OCI-M2 (cell line): ENCODE data around the gene CCP110.

Source experiments
- DNase-seq: peaks from one replicate; lab custom pipeline; 2025; ENCODE audit not compliant: unreplicated experiment; lab: John Stamatoyannopoulos, UW

Gene CCP110, protein sequence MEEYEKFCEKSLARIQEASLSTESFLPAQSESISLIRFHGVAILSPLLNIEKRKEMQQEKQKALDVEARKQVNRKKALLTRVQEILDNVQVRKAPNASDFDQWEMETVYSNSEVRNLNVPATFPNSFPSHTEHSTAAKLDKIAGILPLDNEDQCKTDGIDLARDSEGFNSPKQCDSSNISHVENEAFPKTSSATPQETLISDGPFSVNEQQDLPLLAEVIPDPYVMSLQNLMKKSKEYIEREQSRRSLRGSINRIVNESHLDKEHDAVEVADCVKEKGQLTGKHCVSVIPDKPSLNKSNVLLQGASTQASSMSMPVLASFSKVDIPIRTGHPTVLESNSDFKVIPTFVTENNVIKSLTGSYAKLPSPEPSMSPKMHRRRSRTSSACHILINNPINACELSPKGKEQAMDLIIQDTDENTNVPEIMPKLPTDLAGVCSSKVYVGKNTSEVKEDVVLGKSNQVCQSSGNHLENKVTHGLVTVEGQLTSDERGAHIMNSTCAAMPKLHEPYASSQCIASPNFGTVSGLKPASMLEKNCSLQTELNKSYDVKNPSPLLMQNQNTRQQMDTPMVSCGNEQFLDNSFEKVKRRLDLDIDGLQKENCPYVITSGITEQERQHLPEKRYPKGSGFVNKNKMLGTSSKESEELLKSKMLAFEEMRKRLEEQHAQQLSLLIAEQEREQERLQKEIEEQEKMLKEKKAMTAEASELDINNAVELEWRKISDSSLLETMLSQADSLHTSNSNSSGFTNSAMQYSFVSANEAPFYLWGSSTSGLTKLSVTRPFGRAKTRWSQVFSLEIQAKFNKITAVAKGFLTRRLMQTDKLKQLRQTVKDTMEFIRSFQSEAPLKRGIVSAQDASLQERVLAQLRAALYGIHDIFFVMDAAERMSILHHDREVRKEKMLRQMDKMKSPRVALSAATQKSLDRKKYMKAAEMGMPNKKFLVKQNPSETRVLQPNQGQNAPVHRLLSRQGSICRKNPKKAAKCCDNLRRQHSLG

DNA sequence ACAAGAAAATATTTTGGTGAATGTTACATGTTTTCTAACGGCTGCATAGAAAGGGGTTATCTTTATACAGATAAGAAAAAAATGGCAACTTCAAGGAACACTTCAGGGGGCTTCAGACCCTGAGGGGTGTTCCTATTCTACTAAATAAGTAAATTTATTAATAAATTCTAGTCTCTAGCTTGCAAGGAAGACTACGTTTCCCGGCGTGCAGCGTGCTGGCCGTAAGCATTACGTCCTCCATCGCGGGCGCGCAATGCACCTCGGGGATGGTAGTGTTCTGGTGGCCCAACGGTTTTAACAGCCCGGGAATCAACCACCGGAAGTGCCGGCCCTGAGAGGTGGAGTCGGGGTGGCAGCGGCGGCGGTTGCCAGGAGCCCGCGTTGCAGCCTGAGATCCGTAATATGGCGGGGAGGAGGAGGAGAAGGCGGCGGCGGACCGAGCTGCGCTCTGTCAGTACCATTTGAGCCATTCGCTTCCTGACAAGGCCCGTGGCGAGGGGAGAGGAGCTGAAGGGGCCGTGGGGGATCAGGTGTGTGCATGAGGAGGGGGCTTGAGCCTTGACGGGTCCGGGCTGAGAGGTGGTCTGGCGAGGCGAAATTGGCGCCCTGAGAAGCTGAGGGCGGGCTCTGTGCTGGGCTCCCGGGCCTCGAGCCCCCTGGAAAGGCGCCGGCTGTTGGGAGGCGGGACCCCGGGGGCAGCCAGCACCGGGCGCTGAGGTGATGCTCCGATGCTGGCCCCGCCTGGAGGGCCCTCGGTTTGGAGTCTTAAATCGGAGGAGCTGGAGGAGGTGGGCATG, at the start of gene CCP110:
TSS of gene CCP110 (plus strand) at position 384 of the 797 bp plus-strand sequence. CDS start 3,940 bp downstream, outside the sequence.
- DNase-seq = no peak

DNA sequence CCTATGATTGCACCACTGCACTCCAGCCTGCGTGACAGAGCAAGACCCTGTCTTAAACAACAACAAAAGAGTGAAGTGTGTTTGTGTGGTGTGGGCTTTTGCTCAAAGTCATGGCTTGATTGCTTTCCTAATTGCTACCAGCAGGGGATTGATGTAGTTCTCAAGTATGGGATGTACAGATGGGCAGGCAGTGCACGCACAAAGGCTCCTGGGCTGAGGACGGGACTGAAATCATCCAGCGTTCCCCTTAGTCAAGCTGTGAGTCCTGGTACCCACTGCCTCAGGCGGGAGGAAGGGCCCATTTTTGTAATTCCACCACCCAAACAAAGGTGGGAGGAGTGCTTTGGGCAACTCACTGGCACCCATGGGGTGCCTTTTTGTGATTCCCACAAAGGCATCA, 49.1 kb upstream of the CCP110 start:
- DNase-seq = no peak

DNA sequence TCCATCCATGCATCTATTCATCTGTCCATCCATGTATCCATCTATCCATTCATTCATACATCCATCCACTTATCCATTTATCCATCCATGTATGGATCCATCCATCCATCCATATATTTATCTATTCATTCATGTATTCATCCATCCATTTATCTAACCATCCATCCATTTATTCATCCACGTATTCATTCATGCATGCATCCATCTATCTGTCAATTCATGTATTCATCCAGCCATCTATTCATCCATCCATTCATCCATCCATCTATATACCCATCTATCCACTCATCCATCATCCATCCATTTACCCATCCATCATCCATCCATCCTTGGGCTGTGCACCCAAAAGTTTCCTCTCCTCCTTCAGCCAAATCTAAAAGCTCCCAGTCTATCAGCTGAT, 45.2 kb upstream of the CCP110 start:
- DNase-seq = no peak

DNA sequence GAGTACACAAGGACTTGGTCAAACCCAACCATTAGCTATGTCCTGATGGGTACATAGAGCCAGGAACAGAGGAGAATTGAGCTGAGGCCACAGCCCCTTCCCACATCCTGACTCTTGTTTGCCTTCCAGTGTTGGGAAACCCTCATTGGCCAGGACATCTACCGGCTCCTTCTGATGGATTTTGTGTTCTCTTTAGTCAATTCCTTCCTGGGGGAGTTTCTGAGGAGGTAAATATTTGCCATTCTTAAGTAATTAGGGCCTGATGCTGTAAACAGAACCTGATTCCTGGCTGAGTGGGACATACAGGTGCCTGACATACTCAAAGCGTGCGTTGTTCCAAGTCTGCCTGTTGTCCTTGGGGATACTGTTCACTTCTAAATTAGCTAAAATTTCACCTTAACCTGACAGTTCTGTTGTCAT, 44.4 kb upstream of the CCP110 start:
- no peak for DNase-seq

DNA sequence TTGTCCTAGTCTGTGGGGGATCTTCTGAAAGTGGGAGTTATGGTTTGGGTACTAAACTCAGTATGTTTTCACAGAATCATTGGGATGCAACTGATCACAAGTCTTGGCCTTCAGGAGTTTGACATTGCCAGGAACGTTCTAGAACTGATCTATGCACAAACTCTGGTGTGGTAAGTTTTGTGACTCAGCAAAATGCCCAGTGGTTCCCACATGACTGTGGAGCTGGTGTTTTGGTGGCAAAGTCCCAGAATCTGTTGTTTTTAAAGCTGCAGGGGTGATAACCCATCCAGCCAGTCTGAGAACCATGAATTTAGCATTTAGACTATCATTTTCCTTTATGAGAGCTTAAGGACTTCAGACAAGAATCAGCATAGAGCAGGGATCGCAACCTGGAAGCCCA, 42.4 kb upstream of the CCP110 start:
- no peak for DNase-seq

DNA sequence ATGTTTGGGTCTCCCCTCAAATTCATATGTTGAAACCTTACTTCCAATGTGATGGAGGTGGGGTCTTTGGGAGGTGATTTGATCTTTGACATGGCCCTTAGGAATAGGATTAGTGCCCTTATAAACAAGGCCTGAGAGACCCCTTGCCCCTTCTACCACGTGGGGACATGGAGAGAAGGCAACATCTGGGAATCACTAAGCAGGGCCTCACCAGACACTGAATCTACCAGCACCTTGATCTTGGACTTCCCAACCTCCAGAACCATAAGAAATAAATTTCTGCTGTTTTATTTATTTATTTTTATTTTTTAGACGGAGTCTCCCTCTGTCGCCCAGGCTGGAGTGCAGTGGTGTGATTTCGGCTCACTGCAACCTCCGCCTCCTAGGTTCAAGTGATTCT, 42.0 kb upstream of the CCP110 start:
- DNase-seq = no peak

DNA sequence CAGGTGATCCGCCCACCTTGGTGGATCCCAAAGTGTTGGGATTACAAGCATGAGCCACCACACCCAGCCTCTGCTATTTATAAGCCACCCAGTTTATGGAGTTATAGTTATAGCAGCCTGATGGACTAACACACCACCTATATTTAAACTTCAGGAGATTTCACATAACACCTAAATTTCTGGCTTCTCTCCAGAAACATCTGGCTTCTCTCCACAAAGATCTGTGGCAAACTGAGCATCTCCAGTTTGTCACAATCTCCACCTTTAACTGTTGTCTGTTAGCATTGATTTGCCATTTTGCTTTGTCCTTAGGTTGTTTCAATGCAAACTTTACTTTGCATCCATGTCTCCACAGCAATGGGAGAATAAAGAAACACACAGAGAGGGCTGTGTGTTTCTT, 41.5 kb upstream of the CCP110 start:
- DNase-seq = no peak

DNA sequence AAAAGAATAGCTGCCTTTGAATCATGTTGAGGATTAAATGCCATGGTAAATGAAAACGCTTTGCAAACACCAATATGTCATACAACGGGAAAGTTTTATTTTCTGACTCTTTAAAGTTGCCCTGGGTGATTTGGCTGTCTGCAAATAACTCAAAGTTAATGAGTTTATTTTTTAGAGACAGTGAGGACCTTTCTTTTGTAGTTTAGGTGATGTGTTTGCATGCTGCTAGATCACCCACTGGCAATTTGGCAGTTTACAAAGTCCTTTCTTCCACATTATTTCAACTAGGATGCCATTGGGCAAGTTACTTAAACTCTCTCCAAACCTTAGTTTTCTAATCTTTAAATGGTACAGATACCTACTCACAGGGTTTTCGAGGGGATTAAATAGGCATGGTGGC, 39.6 kb upstream of the CCP110 start:
- DNase-seq = no peak

DNA sequence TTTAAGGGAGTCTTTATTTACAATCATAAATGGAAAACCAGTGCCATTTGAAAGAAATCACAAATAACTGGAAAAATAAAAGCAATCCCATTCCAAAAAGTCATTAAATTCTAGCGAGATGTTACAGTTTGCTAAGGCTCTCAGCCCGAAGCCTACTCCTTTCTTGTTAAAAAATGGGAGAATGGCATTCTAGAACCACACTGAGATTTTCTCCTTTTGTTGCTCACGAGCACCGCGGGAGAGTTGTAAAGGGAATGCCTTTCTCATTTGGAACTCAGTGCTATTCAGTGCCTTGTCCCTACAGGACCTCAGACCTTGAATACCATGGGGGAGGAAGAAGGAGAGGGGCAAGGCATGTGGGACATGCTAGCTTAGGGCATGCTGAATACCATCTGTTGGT, 38.1 kb upstream of the CCP110 start:
- no peak for DNase-seq

DNA sequence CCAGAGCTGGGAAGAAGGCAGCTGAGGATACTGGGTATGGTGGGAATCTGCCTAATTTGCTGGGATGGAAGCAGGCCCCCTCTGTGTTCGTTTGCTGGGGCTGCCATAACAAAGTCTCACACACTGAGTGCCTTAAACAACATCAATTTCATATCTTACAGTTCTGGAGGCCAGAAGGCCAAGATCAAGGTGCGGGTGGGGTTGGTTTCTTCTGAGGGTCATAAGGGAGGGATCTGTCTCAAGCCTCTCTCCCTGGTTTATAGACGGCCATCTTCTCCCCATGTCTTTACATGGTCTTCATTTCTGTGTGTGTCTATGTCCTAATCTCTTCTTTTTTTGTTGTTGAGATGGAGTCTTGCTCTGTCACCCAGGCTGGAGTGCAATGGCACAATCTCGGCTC, 37.7 kb upstream of the CCP110 start:
- no peak for DNase-seq

DNA sequence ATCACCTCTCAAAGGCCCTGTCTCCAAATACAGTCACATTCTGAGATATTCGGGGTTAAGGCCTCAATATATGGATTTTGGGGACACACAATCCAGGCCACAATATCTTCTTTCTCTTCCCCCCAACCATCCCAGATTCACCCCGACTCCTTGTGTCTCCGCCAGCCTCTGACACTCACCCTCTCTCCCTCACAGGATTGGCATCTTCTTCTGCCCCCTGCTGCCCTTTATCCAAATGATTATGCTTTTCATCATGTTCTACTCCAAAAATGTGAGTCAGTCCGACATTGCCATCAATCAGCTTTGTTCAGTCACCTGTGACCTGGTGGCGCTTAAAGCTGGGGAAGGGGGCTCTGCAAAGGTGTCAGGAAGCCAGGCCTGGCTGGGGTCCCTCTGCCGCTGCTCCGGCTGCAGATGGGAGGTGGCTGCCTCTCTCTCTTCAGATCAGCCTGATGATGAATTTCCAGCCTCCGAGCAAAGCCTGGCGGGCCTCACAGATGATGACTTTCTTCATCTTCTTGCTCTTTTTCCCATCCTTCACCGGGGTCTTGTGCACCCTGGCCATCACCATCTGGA, 36.9 kb upstream of the CCP110 start:
- no peak for DNase-seq

DNA sequence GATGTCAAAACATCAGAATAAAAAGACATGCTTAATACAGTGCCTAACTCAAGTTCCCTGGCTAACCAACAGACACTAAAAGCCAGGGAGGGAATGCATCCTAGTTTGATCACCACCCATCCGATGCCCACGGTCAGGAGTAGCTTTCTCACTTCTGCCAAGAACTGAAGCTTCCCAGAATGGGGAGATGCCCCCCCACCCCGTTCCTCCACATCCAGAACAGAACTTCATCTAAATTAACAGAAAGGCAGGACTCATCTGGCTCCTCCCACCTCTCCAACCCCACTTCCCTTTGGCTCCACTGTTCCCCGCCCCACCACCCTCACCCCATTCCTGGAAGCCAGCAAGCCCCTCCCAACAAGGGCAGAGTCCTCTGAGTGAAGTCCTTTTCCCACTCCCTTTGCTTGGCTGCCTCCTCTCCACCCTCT, 35.5 kb upstream of the CCP110 start:
- DNase-seq = peak; percentile 55

DNA sequence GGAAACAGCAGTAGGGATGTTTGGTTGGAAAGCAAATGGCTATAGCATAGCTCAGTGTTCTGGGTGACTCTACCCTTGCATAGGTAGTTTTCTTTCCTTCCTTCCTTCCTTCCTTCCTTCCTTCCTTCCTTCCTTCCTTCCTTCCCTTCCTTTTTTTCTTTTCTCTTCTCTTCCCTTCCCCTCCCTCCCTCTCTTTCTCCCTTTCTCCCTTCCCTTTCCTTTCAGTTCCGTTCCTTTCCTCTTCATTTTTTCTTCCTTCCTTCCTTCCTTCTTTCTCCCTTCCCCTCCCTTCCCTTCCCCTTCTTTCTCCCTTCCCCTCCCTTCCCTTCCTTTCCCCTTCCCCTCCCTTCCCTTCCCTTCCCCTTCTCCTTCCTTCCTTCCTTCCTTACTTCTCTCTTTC, 33.1 kb upstream of the CCP110 start:
- DNase-seq = no peak

DNA sequence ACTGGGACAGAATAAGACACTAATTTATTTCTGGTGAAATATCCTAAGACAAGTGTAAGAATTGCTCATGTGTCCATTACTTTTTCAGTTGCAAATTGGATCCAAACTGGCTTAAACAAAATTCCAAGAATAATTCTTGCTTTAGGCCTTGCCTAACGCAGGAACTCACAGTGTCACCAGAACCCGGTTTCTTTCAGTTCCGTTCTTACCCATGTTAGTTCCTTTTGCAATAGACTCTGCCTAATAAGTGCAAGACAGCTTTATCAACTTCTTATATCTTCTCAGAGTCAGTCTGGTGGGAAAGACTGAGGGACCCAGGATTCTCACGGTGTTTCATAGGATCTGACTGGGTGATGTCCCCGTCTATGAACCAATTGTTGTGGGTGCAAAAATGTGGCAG, 26.6 kb upstream of the CCP110 start:
- DNase-seq = no peak

DNA sequence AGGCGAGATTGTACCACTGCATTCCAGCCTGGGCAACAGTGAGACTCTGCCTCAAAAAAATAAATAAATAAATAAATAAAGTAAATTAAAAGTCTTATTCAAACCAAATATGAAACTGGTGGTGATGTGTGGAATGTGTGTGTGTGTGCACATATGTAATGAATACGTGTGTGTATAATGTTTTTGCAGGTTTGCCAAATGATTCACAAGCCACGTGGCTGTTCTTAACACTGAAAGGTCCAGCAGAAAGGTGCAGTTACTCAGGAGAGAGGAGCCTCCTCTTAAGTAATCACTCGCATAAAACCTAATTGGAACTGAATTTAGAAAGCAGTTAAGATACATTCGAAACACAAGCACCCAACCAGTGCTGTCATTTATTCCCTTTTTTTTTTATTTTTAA, 24.7 kb upstream of the CCP110 start:
- no peak for DNase-seq

DNA sequence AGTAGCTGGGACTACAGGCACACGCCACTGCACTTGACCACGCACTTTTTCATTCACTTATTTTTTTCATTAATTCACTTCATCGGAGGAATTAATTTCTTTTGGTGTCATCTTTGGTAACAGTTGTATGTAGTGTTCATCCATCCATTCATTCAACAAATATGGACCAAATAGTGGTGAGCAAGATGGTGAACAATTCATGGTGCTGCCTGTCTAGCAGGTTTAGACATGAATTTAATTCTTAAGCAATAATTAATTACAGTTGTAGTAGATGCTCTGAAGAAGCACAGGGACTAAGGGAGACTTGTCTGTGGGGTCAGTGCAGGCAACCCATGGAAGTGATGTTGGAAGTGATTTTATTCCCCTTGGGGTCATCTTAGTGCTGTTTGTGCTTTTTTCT, 24.3 kb upstream of the CCP110 start:
- DNase-seq = no peak

DNA sequence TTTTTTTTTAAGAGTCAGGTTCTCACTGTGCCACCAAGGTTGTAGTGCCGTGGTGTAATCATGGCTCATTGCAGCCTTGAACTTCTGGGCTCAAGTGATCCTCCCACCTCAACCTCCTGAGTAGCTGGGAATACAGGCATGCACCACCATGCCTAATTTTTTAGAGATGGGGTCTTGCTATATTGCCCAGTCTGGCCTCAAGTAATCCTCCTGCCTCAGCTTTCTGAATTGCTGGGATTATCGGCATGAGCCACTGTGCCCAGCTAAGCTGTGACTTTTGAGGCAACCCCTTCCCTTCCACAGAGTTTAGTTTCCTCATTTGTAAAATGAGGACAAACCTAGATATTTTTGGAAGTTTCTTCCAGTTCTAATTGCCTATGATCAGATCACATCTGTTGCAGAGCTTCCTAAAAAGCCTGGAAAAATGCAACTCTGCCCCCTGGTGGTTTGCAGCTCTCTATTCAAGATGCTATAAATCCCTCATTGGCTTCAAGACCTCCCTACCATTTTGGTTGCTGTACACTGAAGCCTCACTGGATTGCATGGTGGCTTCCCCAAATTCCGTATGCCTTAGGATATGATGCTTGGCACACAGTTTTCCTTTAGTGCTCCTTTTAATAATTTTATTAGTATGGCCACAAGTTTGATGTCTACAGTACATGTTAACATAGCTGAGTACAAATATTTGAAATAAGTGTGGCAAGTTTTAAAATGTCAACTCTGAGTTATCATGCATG, 21.2 kb upstream of the CCP110 start:
- no peak for DNase-seq

DNA sequence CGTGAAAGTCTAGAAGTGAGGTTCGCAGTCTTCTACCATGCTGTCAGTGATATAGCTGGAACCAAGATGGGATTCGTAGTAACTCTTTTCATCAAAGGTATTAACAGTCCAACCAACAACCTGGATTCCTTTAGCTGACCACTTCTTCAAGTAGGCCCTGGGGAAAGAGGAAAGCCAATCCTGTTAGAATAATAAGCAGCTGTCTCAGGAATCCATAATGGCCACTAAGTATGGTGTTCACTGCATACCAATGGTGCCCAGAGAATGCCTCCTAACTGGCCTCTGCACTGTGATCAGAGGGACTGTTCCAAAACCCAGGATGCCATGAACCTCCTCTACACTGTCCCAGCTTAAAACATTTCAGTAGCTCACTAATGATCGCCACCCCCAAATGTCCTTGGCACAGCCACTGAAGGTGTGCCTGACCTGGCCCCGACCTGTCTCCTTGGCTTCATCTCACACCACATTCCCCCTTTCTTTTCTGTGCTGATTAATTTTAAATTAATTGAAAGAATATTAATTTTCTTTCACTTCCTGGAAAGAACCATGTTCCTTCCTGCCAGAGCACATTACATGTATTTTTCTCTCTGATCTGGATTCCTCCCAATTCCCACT, 20.2 kb upstream of the CCP110 start:
- DNase-seq = no peak

DNA sequence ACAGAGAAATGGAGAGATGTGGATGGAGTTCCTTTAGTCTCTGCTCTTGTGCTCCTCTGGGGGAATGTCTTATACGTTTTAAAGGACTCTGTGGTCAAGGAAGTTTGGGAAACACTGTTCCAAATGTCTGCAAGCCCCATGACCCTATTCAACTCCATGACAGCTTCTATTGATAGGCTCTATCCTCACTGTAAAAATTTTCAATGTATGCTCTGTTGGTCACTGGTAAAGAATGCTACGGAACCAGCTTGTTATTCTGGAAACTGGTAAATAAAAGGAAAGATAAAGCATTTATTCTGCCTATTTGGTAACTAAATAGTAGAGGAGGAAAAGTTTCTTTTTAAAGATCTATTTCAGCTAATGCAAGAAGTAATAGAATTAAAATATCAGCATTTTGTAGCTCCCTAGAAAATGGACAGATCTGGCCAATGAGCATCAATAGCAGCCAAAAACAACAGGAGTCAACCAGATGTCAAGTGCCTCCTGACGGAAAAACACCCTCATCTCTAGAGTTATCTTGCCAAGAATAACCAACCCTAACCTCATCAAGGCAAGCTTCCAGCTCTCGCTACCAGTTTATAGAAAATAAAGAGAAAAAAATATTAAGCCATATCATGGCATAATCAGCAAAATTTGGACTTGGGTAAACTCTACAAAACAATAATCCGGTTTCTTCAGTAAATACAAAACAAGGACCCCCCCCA, 18.0 kb upstream of the CCP110 start:
- no peak for DNase-seq
